GM10266 (cell line): Measurements from ENCODE around the gene GPC5.
A peak's percentile ranks its signal among the peaks of the same experiment; 100 is the strongest.

ENCODE experiments used
- DNase-seq: peaks from one replicate; pipeline ENCODE4 v3.0.0; 2012; ENCODE audit errors: extremely low spot score
- TF ChIP-seq, protein P1 (sequence below): IDR thresholded peaks from 2 replicates; pipeline ENCODE4 v1.5.1; 2012; ENCODE audit warnings: mild to moderate bottlenecking, low read depth; ENCODE audit not compliant: control insufficient read depth, insufficient read depth; ENCODE audit errors: missing control alignments

Gene GPC5

DNA sequence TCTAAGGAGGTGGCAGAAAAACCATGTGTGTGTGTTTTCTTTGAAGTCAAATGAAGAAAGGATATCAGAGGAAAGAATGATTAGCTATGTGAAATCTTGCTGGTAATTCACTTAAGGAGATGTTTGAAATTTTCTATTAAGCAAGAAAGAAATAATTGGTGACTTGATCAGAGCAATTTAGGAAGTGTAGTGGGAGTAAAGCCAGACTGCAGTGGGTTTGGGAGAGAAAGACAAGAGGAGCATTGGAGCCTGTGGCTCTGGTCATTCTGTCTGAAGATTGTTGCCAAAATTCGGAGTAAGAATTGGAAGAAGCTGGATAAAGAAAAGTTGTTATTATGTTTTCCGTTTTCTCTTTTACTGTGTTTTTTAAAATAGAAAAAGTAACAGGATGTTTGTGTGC, 640.5 kb downstream of the GPC5 start:
- no peak for DNase-seq
- TF ChIP-seq, protein P1, sequence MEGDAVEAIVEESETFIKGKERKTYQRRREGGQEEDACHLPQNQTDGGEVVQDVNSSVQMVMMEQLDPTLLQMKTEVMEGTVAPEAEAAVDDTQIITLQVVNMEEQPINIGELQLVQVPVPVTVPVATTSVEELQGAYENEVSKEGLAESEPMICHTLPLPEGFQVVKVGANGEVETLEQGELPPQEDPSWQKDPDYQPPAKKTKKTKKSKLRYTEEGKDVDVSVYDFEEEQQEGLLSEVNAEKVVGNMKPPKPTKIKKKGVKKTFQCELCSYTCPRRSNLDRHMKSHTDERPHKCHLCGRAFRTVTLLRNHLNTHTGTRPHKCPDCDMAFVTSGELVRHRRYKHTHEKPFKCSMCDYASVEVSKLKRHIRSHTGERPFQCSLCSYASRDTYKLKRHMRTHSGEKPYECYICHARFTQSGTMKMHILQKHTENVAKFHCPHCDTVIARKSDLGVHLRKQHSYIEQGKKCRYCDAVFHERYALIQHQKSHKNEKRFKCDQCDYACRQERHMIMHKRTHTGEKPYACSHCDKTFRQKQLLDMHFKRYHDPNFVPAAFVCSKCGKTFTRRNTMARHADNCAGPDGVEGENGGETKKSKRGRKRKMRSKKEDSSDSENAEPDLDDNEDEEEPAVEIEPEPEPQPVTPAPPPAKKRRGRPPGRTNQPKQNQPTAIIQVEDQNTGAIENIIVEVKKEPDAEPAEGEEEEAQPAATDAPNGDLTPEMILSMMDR = no peak

DNA sequence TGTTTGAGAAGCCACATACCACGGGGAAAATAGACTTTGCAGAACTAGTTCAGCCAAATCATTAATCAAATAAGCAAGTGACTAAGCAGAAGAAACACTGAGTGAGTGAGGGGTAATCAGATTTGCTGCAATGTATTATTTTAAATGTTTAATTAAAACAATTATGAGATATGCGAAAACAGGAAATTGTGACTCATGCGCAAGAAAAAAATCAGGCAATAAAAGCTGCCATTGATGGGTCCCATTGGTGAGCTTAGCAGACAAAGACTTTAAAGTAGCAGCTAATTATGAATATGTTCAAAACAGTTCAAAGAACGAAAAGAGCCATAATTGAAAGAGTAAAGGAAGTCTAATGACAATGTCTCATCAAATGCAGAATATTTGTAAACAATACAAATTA, 644.1 kb downstream of the GPC5 start:
- TF ChIP-seq, protein P1 = no peak
- no peak for DNase-seq

- TF ChIP-seq, protein P1 = no peak
- DNase-seq = no peak
Observed at GRCh38 chr13:92044351-92044750, 645.9 kb downstream of the GPC5 start.

GRCh38 chr13:92054389-92054788, 656.0 kb downstream of the GPC5 start:
- DNase-seq = no peak
- TF ChIP-seq, protein P1 = no peak

DNA sequence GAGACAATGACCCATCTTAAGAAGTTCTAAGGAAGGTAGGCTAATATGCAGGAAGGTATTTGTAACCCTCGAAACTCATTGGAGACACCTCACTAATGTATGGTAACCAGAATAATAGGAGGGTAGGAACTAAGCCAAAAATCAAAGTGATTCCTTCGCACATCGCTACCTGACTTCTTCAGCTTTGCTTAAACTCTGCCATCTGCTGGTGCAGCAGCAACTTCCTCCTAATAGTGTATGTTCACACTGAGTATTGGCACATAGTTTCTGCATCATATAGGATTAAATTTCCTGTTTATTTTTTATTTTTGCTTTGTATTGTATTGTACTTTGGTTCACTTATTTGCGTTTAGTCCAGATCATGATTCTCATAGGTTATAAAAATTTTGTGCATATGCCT, 676.2 kb downstream of the GPC5 start:
- DNase-seq = no peak
- TF ChIP-seq, protein P1 = peak; percentile 36

DNA sequence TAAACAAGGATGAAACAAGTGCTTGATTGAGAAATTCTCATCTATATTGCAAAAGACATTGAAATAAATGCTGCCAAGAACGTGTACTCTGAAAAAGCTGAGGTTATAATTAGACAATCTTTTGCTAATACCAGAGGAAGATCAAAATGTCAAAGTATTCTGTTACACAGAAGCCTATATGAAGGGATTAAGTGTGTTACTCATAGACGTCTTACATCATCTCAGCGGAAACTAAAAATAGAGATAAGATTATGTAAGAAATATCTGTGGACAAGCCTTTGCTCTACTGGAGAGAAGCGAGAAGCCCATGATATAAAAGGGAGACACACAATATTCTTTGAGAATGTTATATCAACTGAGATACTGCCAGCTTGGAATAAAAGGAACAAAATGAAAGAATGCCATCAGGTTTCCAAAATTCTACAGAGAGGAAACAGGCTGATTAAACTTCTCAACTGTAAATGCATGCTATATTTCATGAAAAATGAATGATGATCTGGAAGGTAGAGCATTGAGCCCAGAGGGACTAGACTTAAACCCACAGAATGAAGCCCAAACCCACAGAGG, 699.0 kb downstream of the GPC5 start:
- TF ChIP-seq, protein P1 = no peak
- DNase-seq = no peak

GRCh38 chr13:92101801-92102200, 703.4 kb downstream of the GPC5 start:
- DNase-seq = no peak
- TF ChIP-seq, protein P1 = no peak
